ENCODE results near the gene PHRF1.

- TF ChIP-seq RAD21 (IDR thresholded peaks at IDR 0.05; ENCODE audit: low read length): no peak
- no peak for TF ChIP-seq ELK1 (IDR thresholded peaks at IDR 0.05; ENCODE audit: borderline replicate concordance, low read depth, low read length)
- no peak for TF ChIP-seq CTCF (conservative IDR thresholded peaks at IDR 0.05; ENCODE audit: low read depth, low read length)
- no peak for TF ChIP-seq CEBPB (IDR thresholded peaks at IDR 0.05; ENCODE audit: low read depth, low read length)
- TF ChIP-seq USF2 (IDR thresholded peaks at IDR 0.05; ENCODE audit: low read depth, low read length): no peak
- TF ChIP-seq POLR2A (IDR thresholded peaks at IDR 0.05; ENCODE audit: low read depth, low read length): no peak
- no peak for TF ChIP-seq BHLHE40 (IDR thresholded peaks at IDR 0.05; ENCODE audit: low read depth, low read length)
- no peak for TF ChIP-seq CHD1 (IDR thresholded peaks at IDR 0.05; ENCODE audit: low read depth, low read length)
- no peak for TF ChIP-seq SMC3 (IDR thresholded peaks at IDR 0.05; ENCODE audit: low read depth, low read length)
- no peak for TF ChIP-seq MXI1 (IDR thresholded peaks at IDR 0.05; ENCODE audit: borderline replicate concordance, low read depth, low read length)
- no peak for TF ChIP-seq RFX5 (IDR thresholded peaks at IDR 0.05; ENCODE audit: low read depth, low read length)
- TF ChIP-seq MAZ (IDR thresholded peaks at IDR 0.05; ENCODE audit: borderline replicate concordance, low read depth, low read length): no peak
- TF ChIP-seq RCOR1 (IDR thresholded peaks at IDR 0.05; ENCODE audit: insufficient replicate concordance, low read length): no peak
Observed at GRCh38 chr11:621838-622237, 45.6 kb downstream of the PHRF1 start.

Measured in IMR-90 (cell line).